Measurements from ENCODE around the gene DELE1.

Gene DELE1

GRCh38 chr5:141957367-141957996, 33.8 kb downstream of the DELE1 start:
- H3K27me3 ChIP-seq (ENCODE audit: control insufficient read depth, insufficient read depth, low read length, poor library complexity, severe bottlenecking): no peaks in the 10 kb centered on the region
- no peaks in the 10 kb centered on the region for H3K36me3 ChIP-seq (ENCODE audit: control insufficient read depth, insufficient read depth, low read length)
- H3K27ac ChIP-seq (ENCODE audit: insufficient read depth, low read depth, low read length, poor library complexity, severe bottlenecking): no peak overlapping the region
- no peak overlapping the region for H3K4me3 ChIP-seq (ENCODE audit: insufficient read depth, low read depth, low read length)
- H3K9me3 ChIP-seq (ENCODE audit: control insufficient read depth, low read length): no peaks in the 10 kb centered on the region
- H3K4me1 ChIP-seq (ENCODE audit: control insufficient read depth, insufficient read depth, low read length): peaks cover 8% of the 10 kb centered on the region
- WGBS, 2 experiments: 90 to 93% methylated on average over 16 of the region's 16 CpGs

DNA sequence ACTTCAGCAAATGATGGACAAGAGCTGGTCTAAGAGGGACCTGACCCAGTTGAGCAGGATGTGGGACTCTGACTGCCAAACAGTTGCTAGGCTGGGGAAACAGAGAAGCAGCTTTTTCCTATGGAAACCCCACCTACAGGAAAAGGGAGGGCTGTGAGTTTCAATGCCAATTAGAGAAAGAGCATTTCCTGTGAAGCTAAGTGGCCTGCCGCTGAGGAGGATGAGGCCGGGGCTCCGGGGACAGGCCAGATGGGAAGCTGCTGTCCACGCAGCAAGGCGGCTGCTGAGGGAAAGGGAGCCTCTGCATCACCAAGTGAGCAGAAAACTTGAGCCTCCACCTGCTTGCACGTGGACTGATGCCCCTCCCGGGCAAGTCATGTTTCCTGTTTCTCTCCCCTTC, 34.4 kb downstream of the DELE1 start, which contains the start of gene PCDH12:
Gene PCDH12, minus strand, starts transcription at position 90 of the 400 bp plus-strand sequence. CDS start 351 bp downstream, outside the sequence.
- Histone ChIP-seq H3K36me3 (ENCODE audit: control insufficient read depth, insufficient read depth, low read length) (no peaks in the 10 kb centered on the region), H3K4me1 (ENCODE audit: control insufficient read depth, insufficient read depth, low read length) (peaks cover 8% of the 10 kb centered on the region), H3K9me3 (ENCODE audit: control insufficient read depth, low read length) (no peaks in the 10 kb centered on the region), H3K4me3 (ENCODE audit: insufficient read depth, low read depth, low read length) (no peak within 1 kb of the TSS), H3K27me3 (ENCODE audit: control insufficient read depth, insufficient read depth, low read length, poor library complexity, severe bottlenecking) (no peaks in the 10 kb centered on the region), H3K27ac (ENCODE audit: insufficient read depth, low read depth, low read length, poor library complexity, severe bottlenecking) (no peak within 1 kb of the TSS)
- WGBS, 2 experiments: 63 to 67% methylated on average over 7 of the region's 7 CpGs

DNA sequence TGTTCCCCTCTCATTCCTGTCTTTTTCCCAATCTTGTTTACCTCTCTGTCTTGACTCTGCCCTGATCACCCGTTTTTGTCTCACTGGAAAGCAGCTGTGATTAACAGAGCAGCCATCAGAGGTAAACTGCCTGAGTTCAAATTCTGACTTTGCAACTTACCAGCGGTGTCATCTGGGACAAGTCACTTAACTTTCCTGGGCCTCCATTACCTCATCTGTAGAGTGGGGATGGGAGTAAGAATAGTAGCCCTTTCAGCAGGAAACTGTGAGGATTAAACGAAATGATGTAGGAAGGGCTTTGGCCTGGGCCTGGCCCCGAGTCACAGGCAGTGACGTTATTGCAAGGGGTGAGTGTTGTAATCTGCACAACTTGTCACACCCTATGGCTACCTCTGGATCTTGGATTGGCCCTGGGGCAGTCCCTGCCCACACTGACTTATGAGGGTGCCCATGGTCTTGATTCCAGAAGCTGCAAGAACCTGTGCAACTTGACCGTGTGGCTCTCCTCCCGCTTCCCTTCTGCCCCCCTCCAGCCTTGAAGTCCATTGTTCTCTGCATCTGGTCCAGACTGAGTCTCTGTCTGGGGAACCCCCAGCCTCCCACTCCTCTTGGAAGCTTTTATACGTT, 35.0 kb downstream of the DELE1 start:
- peaks cover 8% of the 10 kb centered on the region for H3K4me1 ChIP-seq (ENCODE audit: control insufficient read depth, insufficient read depth, low read length)
- H3K4me3 ChIP-seq (ENCODE audit: insufficient read depth, low read depth, low read length): no peak overlapping the region
- no peaks in the 10 kb centered on the region for H3K36me3 ChIP-seq (ENCODE audit: control insufficient read depth, insufficient read depth, low read length)
- H3K27ac ChIP-seq (ENCODE audit: insufficient read depth, low read depth, low read length, poor library complexity, severe bottlenecking): no peak overlapping the region
- H3K27me3 ChIP-seq (ENCODE audit: control insufficient read depth, insufficient read depth, low read length, poor library complexity, severe bottlenecking): no peaks in the 10 kb centered on the region
- WGBS, 2 experiments: 85 to 86% methylated on average over 8 of the region's 8 CpGs
- no peaks in the 10 kb centered on the region for H3K9me3 ChIP-seq (ENCODE audit: control insufficient read depth, low read length)

- 60 to 64% methylated on average over 10 of the region's 10 CpGs for WGBS, 2 experiments
- H3K4me1 ChIP-seq (ENCODE audit: control insufficient read depth, insufficient read depth, low read length): peaks cover 8% of the 10 kb centered on the region
- H3K9me3 ChIP-seq (ENCODE audit: control insufficient read depth, low read length): no peaks in the 10 kb centered on the region
- no peaks in the 10 kb centered on the region for H3K36me3 ChIP-seq (ENCODE audit: control insufficient read depth, insufficient read depth, low read length)
- H3K27me3 ChIP-seq (ENCODE audit: control insufficient read depth, insufficient read depth, low read length, poor library complexity, severe bottlenecking): no peaks in the 10 kb centered on the region
- no peak overlapping the region for H3K27ac ChIP-seq (ENCODE audit: insufficient read depth, low read depth, low read length, poor library complexity, severe bottlenecking)
- H3K4me3 ChIP-seq (ENCODE audit: insufficient read depth, low read depth, low read length): no peak overlapping the region
These were observed 36.3 kb downstream of the DELE1 start for GRCh38 chr5:141960018-141960417.

DNA sequence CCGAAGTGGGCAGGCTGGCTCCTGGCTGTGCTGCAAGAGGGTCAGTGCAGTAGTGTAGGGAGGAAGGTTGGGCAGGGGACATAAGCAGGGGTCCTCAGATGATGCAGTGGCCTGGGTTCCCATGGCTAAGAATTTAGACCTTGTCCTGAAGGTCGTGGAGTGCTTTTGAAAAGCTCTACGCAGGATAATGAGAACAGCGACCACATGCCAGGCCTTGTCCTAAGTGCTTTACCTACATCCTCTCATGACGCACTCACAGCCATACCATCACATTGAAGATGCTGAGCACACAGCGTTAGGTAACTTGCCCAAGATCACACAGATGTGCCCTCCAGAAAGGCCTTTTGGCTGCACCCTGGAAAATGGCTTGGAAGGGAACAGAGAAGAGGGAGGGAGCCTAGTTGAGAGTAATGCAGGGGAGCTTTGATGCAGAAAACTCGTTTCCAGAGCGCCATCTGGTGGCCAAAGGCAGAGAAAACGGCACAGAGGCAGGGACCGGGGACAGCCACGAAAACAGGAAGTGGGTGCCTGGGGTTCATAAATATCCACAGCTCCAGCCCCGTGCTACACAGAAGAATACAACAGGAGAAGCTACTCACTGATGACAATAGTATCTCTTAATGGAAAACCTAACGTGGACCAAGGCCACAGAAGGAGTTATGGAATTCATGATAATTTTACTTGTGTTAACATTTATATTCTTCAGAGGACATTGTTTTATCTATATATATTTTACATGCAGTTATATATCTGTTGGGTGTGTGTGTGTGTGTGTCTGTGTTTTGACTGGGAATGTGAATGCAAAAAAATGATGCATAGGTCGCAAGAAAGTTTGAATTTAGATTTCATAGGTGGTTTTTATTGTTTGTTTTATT, 37.0 kb downstream of the DELE1 start:
- H3K27me3 ChIP-seq (ENCODE audit: control insufficient read depth, insufficient read depth, low read length, poor library complexity, severe bottlenecking): no peaks in the 10 kb centered on the region
- H3K27ac ChIP-seq (ENCODE audit: insufficient read depth, low read depth, low read length, poor library complexity, severe bottlenecking): no peak overlapping the region
- no peaks in the 10 kb centered on the region for H3K9me3 ChIP-seq (ENCODE audit: control insufficient read depth, low read length)
- peaks cover 8% of the 10 kb centered on the region for H3K4me1 ChIP-seq (ENCODE audit: control insufficient read depth, insufficient read depth, low read length)
- H3K4me3 ChIP-seq (ENCODE audit: insufficient read depth, low read depth, low read length): no peak overlapping the region
- WGBS, 2 experiments: 31 to 35% methylated on average over 13 of the region's 14 CpGs
- H3K36me3 ChIP-seq (ENCODE audit: control insufficient read depth, insufficient read depth, low read length): no peaks in the 10 kb centered on the region

GRCh38 chr5:141961466-141961865, 37.8 kb downstream of the DELE1 start:
- 88% methylated on average over 3 of the region's 3 CpGs for WGBS, 2 experiments
- H3K9me3 ChIP-seq (ENCODE audit: control insufficient read depth, low read length): no peaks in the 10 kb centered on the region
- H3K27ac ChIP-seq (ENCODE audit: insufficient read depth, low read depth, low read length, poor library complexity, severe bottlenecking): no peak overlapping the region
- H3K4me3 ChIP-seq (ENCODE audit: insufficient read depth, low read depth, low read length): no peak overlapping the region
- peaks cover 8% of the 10 kb centered on the region for H3K4me1 ChIP-seq (ENCODE audit: control insufficient read depth, insufficient read depth, low read length)
- no peaks in the 10 kb centered on the region for H3K27me3 ChIP-seq (ENCODE audit: control insufficient read depth, insufficient read depth, low read length, poor library complexity, severe bottlenecking)
- H3K36me3 ChIP-seq (ENCODE audit: control insufficient read depth, insufficient read depth, low read length): no peaks in the 10 kb centered on the region

GRCh38 chr5:141963701-141964100, 40.0 kb downstream of the DELE1 start:
- H3K36me3 ChIP-seq (ENCODE audit: control insufficient read depth, insufficient read depth, low read length): no peaks in the 10 kb centered on the region
- H3K27ac ChIP-seq (ENCODE audit: insufficient read depth, low read depth, low read length, poor library complexity, severe bottlenecking): no peak overlapping the region
- no peak overlapping the region for H3K4me3 ChIP-seq (ENCODE audit: insufficient read depth, low read depth, low read length)
- H3K4me1 ChIP-seq (ENCODE audit: control insufficient read depth, insufficient read depth, low read length): peaks cover 8% of the 10 kb centered on the region
- H3K9me3 ChIP-seq (ENCODE audit: control insufficient read depth, low read length): no peaks in the 10 kb centered on the region
- 90 to 92% methylated on average over 3 of the region's 3 CpGs for WGBS, 2 experiments
- no peaks in the 10 kb centered on the region for H3K27me3 ChIP-seq (ENCODE audit: control insufficient read depth, insufficient read depth, low read length, poor library complexity, severe bottlenecking)

DNA sequence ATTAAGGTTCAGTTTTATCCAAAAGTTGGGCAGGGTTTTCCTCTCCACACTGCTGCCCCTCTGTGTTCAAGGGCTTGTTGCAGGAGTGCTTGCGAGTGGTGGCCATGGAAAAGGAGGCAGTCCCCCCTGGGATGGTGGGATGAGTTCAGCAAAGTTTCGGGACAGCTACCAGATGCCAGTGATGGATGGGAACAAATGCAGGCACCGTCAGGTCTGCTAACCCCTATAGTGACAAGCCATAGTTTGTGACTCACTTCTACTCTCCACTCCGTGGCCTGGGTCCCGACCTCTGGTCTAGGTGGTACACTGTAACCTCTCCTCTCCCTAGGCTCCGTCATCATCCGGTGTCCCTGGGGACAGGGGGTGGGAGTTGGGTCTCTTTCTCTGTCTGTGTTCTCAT, 41.4 kb downstream of the DELE1 start:
- no peak overlapping the region for H3K27ac ChIP-seq (ENCODE audit: insufficient read depth, low read depth, low read length, poor library complexity, severe bottlenecking)
- no peaks in the 10 kb centered on the region for H3K9me3 ChIP-seq (ENCODE audit: control insufficient read depth, low read length)
- H3K27me3 ChIP-seq (ENCODE audit: control insufficient read depth, insufficient read depth, low read length, poor library complexity, severe bottlenecking): no peaks in the 10 kb centered on the region
- 70 to 72% methylated on average over 7 of the region's 7 CpGs for WGBS, 2 experiments
- H3K36me3 ChIP-seq (ENCODE audit: control insufficient read depth, insufficient read depth, low read length): no peaks in the 10 kb centered on the region
- H3K4me1 ChIP-seq (ENCODE audit: control insufficient read depth, insufficient read depth, low read length): peaks cover 7% of the 10 kb centered on the region
- no peak overlapping the region for H3K4me3 ChIP-seq (ENCODE audit: insufficient read depth, low read depth, low read length)

- Histone ChIP-seq H3K36me3 (ENCODE audit: control insufficient read depth, insufficient read depth, low read length) (no peaks in the 10 kb centered on the region), H3K4me3 (ENCODE audit: insufficient read depth, low read depth, low read length) (no peak overlapping the region), H3K4me1 (ENCODE audit: control insufficient read depth, insufficient read depth, low read length) (peaks cover 3% of the 10 kb centered on the region), H3K27me3 (ENCODE audit: control insufficient read depth, insufficient read depth, low read length, poor library complexity, severe bottlenecking) (no peaks in the 10 kb centered on the region), H3K27ac (ENCODE audit: insufficient read depth, low read depth, low read length, poor library complexity, severe bottlenecking) (no peak overlapping the region), H3K9me3 (ENCODE audit: control insufficient read depth, low read length) (no peaks in the 10 kb centered on the region)
- WGBS, 2 experiments: 88 to 91% methylated on average over 4 of the region's 4 CpGs
These were observed 42.7 kb downstream of the DELE1 start for GRCh38 chr5:141966275-141966962.

GRCh38 chr5:141966963-141967333, 43.3 kb downstream of the DELE1 start:
- Histone ChIP-seq H3K4me3 (ENCODE audit: insufficient read depth, low read depth, low read length) (no peak overlapping the region), H3K27me3 (ENCODE audit: control insufficient read depth, insufficient read depth, low read length, poor library complexity, severe bottlenecking) (no peaks in the 10 kb centered on the region), H3K4me1 (ENCODE audit: control insufficient read depth, insufficient read depth, low read length) (peaks cover 3% of the 10 kb centered on the region), H3K36me3 (ENCODE audit: control insufficient read depth, insufficient read depth, low read length) (no peaks in the 10 kb centered on the region), H3K27ac (ENCODE audit: insufficient read depth, low read depth, low read length, poor library complexity, severe bottlenecking) (no peak overlapping the region), H3K9me3 (ENCODE audit: control insufficient read depth, low read length) (no peaks in the 10 kb centered on the region)
- WGBS, 2 experiments: 100% methylated on average over 2 of the region's 2 CpGs
